GM20431 (cell line): ENCODE data around the gene NELFCD.
"Not testable (repeated sequence)": the region's sequence is repeated elsewhere in the genome, so short reads cannot be mapped to it uniquely, and the experiment has no call there.

ENCODE experiments used
- in situ Hi-C: fragments of 300-500 bp; cut with MseI, MboI; formaldehyde crosslinking; loops from one replicate; pipeline ENCODE4 v1.15.0; 2020; ENCODE audit warnings: low sequenced_read_pairs; ENCODE audit not compliant: unreplicated experiment

NELFCD gene

DNA sequence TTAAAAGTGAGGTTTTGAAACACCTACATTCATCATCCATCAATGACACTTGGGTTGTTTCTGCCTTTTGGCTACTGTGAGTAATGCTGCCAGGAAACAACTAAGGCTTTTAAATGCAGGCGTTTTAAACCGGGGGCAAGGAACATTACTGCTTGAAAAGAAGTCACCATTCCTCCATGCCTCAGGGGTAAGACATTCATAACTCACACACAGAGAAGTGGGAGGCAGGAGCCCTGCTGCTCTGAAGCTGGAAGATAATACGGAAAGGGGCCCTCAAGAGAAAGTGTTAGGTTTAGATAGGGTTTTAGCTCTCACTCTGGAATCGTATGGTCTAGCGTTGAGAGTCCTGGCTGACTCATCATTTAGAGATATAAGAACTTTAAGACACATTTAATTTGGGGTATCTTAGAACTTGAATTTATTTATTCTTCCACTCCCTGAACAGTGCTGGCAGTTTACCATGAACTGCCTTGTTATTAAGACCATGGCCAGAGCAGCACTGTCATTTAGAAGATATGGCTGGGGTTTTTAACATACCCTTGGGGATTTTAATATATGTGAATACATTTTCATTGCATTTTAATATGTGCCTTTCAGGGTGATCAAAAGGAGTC lies 40.0 kb downstream of the NELFCD start:
- in situ Hi-C loops = no loop called here

- in situ Hi-C loops = no loop called here
Observed at GRCh38 chr20:59022754-59023153, 41.7 kb downstream of the NELFCD start.

GRCh38 chr20:59023616-59024015 lies 42.6 kb downstream of the NELFCD start:
- in situ Hi-C loops = no loop called here

DNA sequence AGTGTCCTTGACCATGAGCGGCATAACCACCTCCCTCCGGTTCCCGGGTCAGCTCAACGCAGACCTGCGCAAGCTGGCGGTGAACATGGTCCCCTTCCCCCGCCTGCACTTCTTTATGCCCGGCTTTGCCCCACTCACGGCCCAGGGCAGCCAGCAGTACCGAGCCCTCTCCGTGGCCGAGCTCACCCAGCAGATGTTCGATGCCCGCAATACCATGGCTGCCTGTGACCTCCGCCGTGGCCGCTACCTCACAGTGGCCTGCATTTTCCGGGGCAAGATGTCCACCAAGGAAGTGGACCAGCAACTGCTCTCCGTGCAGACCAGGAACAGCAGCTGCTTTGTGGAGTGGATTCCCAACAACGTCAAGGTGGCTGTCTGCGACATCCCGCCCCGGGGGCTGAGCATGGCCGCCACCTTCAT lies 43.1 kb downstream of the NELFCD start:
- in situ Hi-C loops = no loop called here

- in situ Hi-C loops = no loop called here
Observed at GRCh38 chr20:59025086-59025485, 44.0 kb downstream of the NELFCD start.

- in situ Hi-C loops = no loop called here
Observed at GRCh38 chr20:59025511-59025910, 44.5 kb downstream of the NELFCD start.

DNA sequence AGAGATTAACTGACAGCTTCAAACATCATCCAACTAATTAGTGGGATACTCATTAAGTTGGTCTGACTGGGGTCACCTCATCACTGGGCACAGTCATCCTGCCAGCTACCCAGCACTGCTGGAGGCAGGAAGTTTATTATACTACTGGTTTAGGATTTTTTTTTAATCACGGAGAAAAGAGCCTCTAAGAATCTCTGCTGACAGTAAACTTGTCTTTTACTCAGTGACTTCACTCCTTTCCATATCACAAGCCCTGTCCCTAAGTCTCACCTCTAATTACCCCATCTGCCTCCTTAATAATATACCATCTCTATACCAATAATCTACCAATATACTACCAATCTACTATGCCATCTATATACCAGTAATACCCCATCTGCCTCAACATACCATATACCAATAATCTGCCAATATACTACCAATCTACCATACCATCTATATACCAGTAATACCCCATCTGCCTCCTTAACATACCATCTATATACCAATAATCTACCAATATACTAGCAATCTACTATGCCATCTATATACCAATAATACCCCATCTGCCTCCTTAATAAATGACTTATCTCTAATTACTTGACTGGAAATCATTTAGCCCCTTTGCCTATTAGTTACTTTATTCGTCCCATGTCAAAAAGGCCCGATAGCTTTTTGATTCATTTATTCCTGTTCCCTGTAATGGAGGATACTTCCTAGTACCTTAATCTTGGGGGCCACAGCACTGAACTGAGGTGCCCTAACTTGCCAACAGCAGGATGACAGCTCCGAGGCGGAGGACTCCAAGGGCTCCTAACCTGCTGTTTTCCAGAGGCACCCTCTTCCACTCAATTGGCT lies 46.1 kb downstream of the NELFCD start:
- in situ Hi-C loops = no loop called here

DNA sequence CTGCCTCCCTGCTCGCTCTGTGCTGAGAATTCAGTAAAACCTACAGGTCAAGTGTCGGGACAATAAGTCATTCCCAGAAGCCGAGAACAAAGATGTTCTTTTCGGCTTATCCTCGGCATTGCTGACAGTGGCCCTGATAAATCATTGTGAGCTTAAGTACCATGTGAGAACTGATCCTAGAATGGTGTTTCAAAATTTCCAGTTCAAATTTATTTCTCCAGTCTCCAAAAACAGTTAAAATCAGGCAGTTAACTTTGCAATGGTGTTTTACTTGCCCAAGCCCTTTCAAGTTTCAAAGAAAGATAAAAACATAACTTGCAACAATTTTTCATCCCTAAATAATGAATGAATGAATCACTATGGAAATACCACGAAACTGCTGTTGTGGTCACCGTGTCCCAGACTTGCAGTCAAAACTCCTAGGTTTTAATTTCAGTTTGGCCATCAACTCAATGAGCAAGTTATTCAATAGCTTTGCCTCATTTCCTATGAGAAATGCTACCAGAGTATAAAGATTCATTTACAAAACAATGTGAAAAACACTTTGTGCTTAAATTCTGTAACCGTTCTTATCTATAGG lies 46.8 kb downstream of the NELFCD start:
- in situ Hi-C loops = no loop called here

DNA sequence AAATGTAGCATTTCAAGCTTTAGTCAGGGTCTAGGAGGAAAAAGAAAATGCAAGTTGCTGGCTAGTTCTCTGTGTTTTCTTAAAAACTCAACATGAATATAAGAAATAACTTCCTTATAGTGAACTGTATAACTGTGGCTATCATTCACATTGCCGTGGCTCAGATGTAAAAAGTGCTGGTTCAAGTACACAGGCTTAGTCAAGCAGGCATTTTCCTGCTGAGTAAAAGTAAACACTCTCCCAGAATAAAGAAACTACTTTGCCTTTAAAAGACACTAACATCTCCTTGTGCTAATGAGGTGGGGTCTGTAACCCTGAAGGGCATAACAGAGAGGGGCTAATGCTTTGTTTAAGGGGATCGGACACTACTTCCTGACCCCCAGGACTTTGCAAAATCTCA lies 47.8 kb downstream of the NELFCD start:
- in situ Hi-C loops = no loop called here

GRCh38 chr20:59030911-59031563 lies 50.0 kb downstream of the NELFCD start:
- in situ Hi-C loops = no loop called here

DNA sequence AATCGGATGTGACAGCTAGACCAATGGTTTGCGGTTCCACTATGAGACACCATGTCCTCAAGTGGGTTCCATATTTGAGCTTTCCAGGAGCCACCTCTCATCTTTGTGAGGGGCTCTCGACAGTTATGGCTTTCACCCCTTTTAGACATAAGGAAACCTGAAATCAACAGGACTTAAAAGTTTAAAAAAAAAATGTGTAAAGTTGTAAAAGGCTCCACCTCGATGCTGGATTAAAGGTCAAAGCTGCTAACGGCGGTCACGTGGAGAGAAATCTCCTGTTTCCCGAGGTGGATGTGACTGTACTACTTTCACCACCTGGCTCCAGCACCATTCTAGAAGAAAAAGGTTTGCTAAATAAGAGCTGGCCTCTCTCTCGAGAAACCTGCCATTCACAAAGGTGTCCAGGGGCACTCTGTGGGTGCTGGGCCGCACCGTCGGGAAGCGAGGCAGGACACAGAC lies 50.5 kb downstream of the NELFCD start:
- in situ Hi-C loops = no loop called here

- in situ Hi-C loops = no loop called here
Observed at GRCh38 chr20:59032023-59032712, 51.1 kb downstream of the NELFCD start, which contains the start of gene ATP5F1E. Gene ATP5F1E (minus strand): TSS chr20:59032335. CDS start chr20:59032251, 84 bp downstream.

DNA sequence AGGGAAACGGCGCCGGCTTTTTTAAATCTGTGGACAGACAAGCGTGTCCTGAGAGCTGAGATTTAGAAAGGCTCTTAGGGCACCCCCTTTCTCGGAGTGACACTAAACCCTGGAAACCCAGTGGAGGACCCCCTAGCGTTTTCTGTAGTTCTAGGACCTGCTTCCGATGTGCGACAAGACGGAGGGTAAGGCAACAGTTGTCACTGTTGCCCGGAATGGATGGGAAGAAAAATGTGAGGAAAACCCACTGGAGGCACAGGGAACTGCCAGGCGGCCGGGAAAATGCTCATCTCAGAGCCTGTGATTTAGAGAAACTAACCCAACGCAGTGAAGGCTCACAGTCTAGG lies 51.6 kb downstream of the NELFCD start:
- in situ Hi-C loops = no loop called here

DNA sequence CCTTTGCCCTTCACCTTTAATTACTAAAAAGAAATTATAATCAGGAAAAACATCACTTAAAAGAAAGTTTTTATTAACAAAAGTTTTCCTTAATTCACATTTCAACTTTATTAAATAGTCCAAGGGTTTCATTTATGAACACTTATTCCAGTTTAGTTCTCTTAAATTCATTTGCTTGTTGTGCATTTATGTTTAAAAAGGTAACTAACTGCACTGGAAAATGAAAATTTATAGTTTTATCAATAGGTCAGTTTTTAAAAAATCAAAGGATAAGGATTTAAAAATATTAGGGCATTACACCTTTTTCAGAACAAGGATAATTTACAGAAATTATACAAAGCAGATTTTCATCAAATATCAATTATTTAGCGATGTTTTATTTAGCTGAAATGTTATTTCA lies 52.0 kb downstream of the NELFCD start:
- in situ Hi-C loops = no loop called here

DNA sequence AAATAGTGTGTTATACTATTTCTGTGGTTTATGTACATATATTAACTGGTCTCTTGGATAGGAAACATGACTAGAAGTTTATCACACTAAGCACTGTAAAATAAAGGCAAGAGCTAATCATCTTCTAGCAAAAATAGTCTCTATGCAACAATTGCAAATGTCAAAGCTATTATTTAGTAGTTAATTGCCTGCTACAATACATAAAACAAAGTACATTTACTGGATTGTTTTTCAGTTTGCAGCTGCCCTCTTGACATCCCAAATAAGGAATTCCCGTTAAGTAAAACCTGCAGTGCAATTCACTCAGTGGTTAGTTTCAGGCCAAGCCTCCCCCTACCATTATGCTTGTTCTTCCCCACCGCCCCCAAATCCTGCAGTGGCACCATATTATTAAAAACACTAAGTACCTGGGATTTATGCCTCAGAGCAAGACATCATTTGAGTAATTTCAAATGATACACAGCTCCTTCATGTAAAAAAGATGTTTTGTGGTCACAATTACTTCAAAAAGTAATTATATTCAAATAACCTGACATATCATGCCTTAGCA lies 52.6 kb downstream of the NELFCD start:
- in situ Hi-C loops = no loop called here

GRCh38 chr20:59035381-59035780 lies 54.3 kb downstream of the NELFCD start:
- in situ Hi-C loops = no loop called here

DNA sequence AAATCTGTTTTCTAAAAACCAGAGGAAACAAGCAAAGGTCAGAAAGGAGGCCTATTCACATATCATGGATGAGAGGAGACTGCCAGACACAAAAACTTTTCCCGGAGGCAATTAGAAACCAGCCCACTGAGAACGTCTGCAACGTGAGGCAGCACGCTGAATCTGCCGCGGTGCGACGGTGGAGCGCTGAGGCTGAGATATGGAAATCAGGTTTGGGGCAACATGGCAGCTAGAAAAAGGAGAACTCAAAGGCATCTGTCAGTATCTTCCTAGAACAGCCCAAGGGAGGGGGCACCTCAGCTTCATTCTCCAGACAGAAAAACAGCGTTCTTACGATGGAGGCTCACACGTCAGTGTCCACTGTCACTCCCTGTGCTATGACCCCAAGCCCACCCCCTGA lies 56.3 kb downstream of the NELFCD start:
- in situ Hi-C loops = no loop called here

DNA sequence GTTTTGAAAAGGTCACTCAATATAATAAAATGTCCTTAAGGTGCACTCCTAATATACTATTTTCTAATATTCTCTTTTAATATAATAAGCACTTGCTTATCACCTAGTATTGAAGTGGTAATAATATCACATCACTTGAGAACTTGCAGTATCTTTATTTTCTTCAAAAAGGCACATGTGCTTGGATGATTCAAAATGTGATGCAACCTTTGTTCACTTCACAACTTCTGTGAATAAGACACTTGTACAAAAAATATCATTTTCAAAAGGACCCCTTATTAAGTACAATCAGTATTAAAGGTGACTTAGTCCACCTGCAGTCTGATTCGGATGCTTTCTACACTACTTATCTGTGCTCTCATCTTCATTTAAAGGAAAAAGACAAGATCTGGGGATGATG lies 58.2 kb downstream of the NELFCD start:
- in situ Hi-C loops = no loop called here

DNA sequence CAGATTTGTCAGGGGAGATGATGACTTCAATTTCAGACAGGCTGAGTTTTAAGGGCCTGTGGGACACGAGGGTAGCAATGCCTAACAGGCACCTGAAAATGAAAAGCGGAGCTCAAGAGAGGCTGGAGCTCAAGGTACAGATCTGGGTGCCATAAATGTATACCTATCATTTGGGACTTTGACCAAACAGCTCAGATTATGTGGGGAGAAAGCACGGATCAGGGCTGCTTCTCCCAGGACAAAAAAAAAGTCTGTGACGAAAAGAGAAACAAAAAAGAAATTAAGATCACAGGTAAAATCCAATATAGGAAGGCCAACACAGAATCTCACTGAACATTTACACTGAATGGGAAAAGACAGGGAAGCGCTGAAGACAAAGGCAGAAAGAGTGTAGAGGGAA lies 59.6 kb downstream of the NELFCD start:
- in situ Hi-C loops = no loop called here

- in situ Hi-C loops = not testable (repeated sequence)
Observed at GRCh38 chr20:59041487-59041886, 60.4 kb downstream of the NELFCD start.
